ENCODE data around the gene CAVIN3.

DNA sequence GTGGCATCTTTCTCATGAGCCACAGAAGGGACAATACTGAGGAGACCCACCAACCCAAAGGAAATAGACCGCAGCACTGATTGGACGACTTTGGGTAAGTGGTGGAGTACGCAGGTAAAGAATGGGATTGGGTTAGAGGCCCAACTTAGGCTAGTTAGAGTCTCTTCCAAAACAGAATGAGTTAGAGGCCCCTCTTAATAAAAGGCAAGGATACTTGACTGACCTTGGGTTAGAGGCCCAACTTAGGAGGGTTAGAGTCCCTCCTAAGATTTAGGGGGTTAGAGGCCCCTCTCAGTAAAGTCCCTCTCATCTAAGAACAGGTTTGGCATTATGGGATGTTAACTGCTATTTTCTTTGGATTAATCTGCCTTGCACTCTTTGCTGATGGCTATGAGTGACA is 36.1 kb downstream of the CAVIN3 start:
- TF ChIP-seq ATF7 (IDR thresholded peaks at IDR 0.05), result no peak
- no peak for TF ChIP-seq SIX5 (IDR thresholded peaks at IDR 0.05; ENCODE audit: borderline replicate concordance in 1 of 2, insufficient read depth in 1 of 2, low read depth in 1 of 2, low read length in 2 of 2)

Measured in K562 (cell line).